Thoracic aorta (tissue), 2 donors: ENCODE data around the gene TAS2R14. TPM values are rescaled to one million over a fixed set of nuclear protein-coding genes. Genes with fewer than 3 reads are reported as not detected.

Experiments
- ATAC-seq: fragments of 150-250 bp; one replicate; pipeline ENCODE4 v1.8.0; 2017; ENCODE audit warnings: low read depth; ENCODE audit not compliant: insufficient number of reproducible peaks, low FRiP score
- DNase-seq: peaks from one replicate; pipeline ENCODE4 v3.0.0-alpha.2; 2020; ENCODE audit warnings: low spot score
- H3K27ac ChIP-seq, 2 donors: fragments of 200-600 bp; sonication (generic); 1 replicate in 1 of 2; 2 replicates in 1 of 2; pipeline ENCODE4 v1.5.1; 2016; ENCODE audit warnings: mild to moderate bottlenecking in 2 of 2, moderate library complexity in 2 of 2
- H3K27me3 ChIP-seq: fragments of 200-600 bp; sonication (generic); replicated peaks from 2 replicates; pipeline ENCODE4 v1.6.0; 2016; ENCODE audit warnings: mild to moderate bottlenecking; ENCODE audit not compliant: insufficient read depth
- H3K36me3 ChIP-seq: fragments of 200-600 bp; sonication (generic); one replicate; pipeline ENCODE4 v1.5.1; 2016
- H3K4me1 ChIP-seq, 2 donors: fragments of 200-600 bp; sonication (generic); 1 replicate in 1 of 2; 2 replicates in 1 of 2; pipeline versions ENCODE4 v1.5.1 to v1.6.0; 2016; ENCODE audit warnings: low read depth in 2 of 2, mild to moderate bottlenecking in 1 of 2; ENCODE audit not compliant: control insufficient read depth in 1 of 2
- H3K4me3 ChIP-seq: fragments of 200-600 bp; sonication (generic); 2 replicates; pipeline ENCODE4 v1.5.1; 2016; ENCODE audit warnings: mild to moderate bottlenecking
- H3K9me3 ChIP-seq: fragments of 200-600 bp; sonication (generic); 2 replicates; pipeline ENCODE4 v1.5.1; 2016
- CTCF ChIP-seq: fragments of 200-600 bp; sonication (generic); IDR thresholded peaks from one replicate; pipeline ENCODE4 v1.5.1; 2019; ENCODE audit warnings: antibody characterized with exemption
- total RNA-seq, 2 donors: library from RNA; depleted of rRNA; stranded (reverse); fragments of >200 nt; gene quantifications; one replicate each; pipeline versions ENCODE4 v1.1.0 to v1.2.3, GENCODE V29; 2016

TAS2R14 gene
- total RNA-seq, 2 donors from 2014 or later, result 1.9 to 5.4 TPM

GRCh38 chr12:10900972-10901371 lies 38.1 kb downstream of the TAS2R14 start:
- ATAC-seq (no peak), DNase-seq (no peak)
- TF ChIP-seq CTCF, result no peak
- H3K4me1 ChIP-seq, result no peaks in the 10 kb centered on the region
- H3K27ac ChIP-seq, result no peak overlapping the region
- H3K36me3 ChIP-seq, result no peaks in the 10 kb centered on the region
- H3K27me3 ChIP-seq, result no peaks in the 10 kb centered on the region
- H3K4me3 ChIP-seq, result no peak overlapping the region
- H3K9me3 ChIP-seq, result peaks cover 21% of the 10 kb centered on the region

- ATAC-seq (no peak), DNase-seq (no peak)
- H3K27ac ChIP-seq, result no peak overlapping the region
- H3K4me3 ChIP-seq, result no peak overlapping the region
- no peaks in the 10 kb centered on the region for H3K36me3 ChIP-seq
- H3K27me3 ChIP-seq, result no peaks in the 10 kb centered on the region
- no peaks in the 10 kb centered on the region for H3K4me1 ChIP-seq
- TF ChIP-seq CTCF, result no peak
- peaks cover 21% of the 10 kb centered on the region for H3K9me3 ChIP-seq
Measured at GRCh38 chr12:10900530-10900929, 38.5 kb downstream of the TAS2R14 start.

GRCh38 chr12:10896854-10897253 lies 42.2 kb downstream of the TAS2R14 start:
- Histone ChIP-seq H3K36me3 (no peaks in the 10 kb centered on the region), H3K4me3 (no peak overlapping the region), H3K27me3 (no peaks in the 10 kb centered on the region), H3K4me1 (no peaks in the 10 kb centered on the region), H3K9me3 (no peaks in the 10 kb centered on the region), H3K27ac (no peak overlapping the region)
- DNase-seq, result no peak
- no peak for TF ChIP-seq CTCF
- no peak for ATAC-seq

- no peak for TF ChIP-seq CTCF
- Histone ChIP-seq H3K4me1 (no peaks in the 10 kb centered on the region), H3K36me3 (no peaks in the 10 kb centered on the region), H3K9me3 (no peaks in the 10 kb centered on the region), H3K27me3 (no peaks in the 10 kb centered on the region), H3K4me3 (no peak overlapping the region), H3K27ac (no peak overlapping the region)
- no peak for DNase-seq
- no peak for ATAC-seq
Measured at GRCh38 chr12:10891937-10892336, 47.1 kb downstream of the TAS2R14 start.

- DNase-seq (no peak), ATAC-seq (no peak)
- TF ChIP-seq CTCF, result no peak
- Histone ChIP-seq H3K4me3 (no peak overlapping the region), H3K27ac (no peak overlapping the region), H3K27me3 (no peaks in the 10 kb centered on the region), H3K9me3 (no peaks in the 10 kb centered on the region), H3K36me3 (no peaks in the 10 kb centered on the region), H3K4me1 (no peaks in the 10 kb centered on the region)
Measured at GRCh38 chr12:10889226-10889625, 49.8 kb downstream of the TAS2R14 start.

Other genes with a start within 250 kb of the TAS2R14 start
- 100 to 1,000 TPM; 238 to 630 TPM for gene YBX3, start 215.9 kb downstream of the TAS2R14 start, total RNA-seq
- gene TAS2R7, start 136.6 kb downstream of the TAS2R14 start, total RNA-seq, result not detected
- gene TAS2R8, start 132.0 kb downstream of the TAS2R14 start, total RNA-seq, result not detected
- not detected for gene TAS2R9, start 129.1 kb downstream of the TAS2R14 start, total RNA-seq
- 1 to 10 TPM in 1 of 2 donors, not detected in 1; 4.6 TPM for gene TAS2R10, start 112.9 kb downstream of the TAS2R14 start, total RNA-seq
- gene PRR4, start 89.8 kb downstream of the TAS2R14 start, total RNA-seq, result 10 to 100 TPM in 1 of 2 donors, 1 to 10 TPM in 1; 5.7 to 22.7 TPM
- gene PRH1, start 55.0 kb downstream of the TAS2R14 start, total RNA-seq, result 10 to 100 TPM; 18.5 to 30.5 TPM
- gene TAS2R13, start 29.7 kb downstream of the TAS2R14 start, total RNA-seq, result 1 to 10 TPM; 3.1 to 7.3 TPM
- gene PRH2, start 10.0 kb downstream of the TAS2R14 start, total RNA-seq, result not detected
- gene TAS2R50, start 47.6 kb upstream of the TAS2R14 start, total RNA-seq, result 1 to 10 TPM; 1.5 to 7.1 TPM
- 1 to 10 TPM; 1.8 to 5.8 TPM for gene TAS2R20, start 59.0 kb upstream of the TAS2R14 start, total RNA-seq
- 10 to 100 TPM in 1 of 2 donors, 1 to 10 TPM in 1; 8.3 to 13.1 TPM for gene TAS2R19, start 83.4 kb upstream of the TAS2R14 start, total RNA-seq
- 1 to 10 TPM; 2.7 to 9.5 TPM for gene TAS2R31, start 92.1 kb upstream of the TAS2R14 start, total RNA-seq
- 1 to 10 TPM; 1.2 to 3.0 TPM for gene TAS2R46, start 123.0 kb upstream of the TAS2R14 start, total RNA-seq
- gene TAS2R43, start 153.1 kb upstream of the TAS2R14 start, total RNA-seq, result 1 to 10 TPM; 2.7 to 6.3 TPM
- gene TAS2R30, start 195.4 kb upstream of the TAS2R14 start, total RNA-seq, result 10 to 100 TPM in 1 of 2 donors, 1 to 10 TPM in 1; 4.1 to 15.1 TPM
- 10 to 100 TPM in 1 of 2 donors, 1 to 10 TPM in 1; 4.7 to 10.4 TPM for gene SMIM10L1, start 231.9 kb upstream of the TAS2R14 start, total RNA-seq
- gene TAS2R42, start 247.7 kb upstream of the TAS2R14 start, total RNA-seq, result not detected